Suprapubic skin (tissue), 4 donors: ENCODE results near the gene WWC1.

Source experiments
- CTCF ChIP-seq, 2 donors: fragments of 200-600 bp in 1 of 2; fragments of 450-650 bp in 1 of 2; sonication (generic) in 1 of 2; IDR thresholded peaks; one replicate each; pipeline ENCODE4 v1.5.1; 2016 to 2019; ENCODE audit warnings: antibody characterized with exemption in 2 of 2, mild to moderate bottlenecking in 1 of 2, moderate library complexity in 1 of 2
- EP300 ChIP-seq: sonication (generic); formaldehyde crosslinking; IDR thresholded peaks from one replicate; pipeline ENCODE4 v1.6.1; 2017; ENCODE audit warnings: antibody characterized with exemption
- POLR2A ChIP-seq, 2 donors: fragments of 450-650 bp; IDR thresholded peaks; one replicate each; pipeline ENCODE4 v1.6.1; 2017; ENCODE audit warnings: antibody characterized with exemption in 2 of 2, mild to moderate bottlenecking in 2 of 2, moderate library complexity in 2 of 2
- POLR2AphosphoS5 ChIP-seq, 3 donors: sonication (generic); formaldehyde crosslinking; IDR thresholded peaks; one replicate each; pipeline ENCODE4 v1.6.1; 2017; ENCODE audit warnings: antibody characterized with exemption in 3 of 3

GRCh38 chr5:168298949-168299348, 7.5 kb downstream of the WWC1 start:
- TF ChIP-seq CTCF (IDR thresholded peaks at IDR 0.05): no peak
- TF ChIP-seq POLR2AphosphoS5 (IDR thresholded peaks at IDR 0.05): no peak
- no peak for TF ChIP-seq EP300
- TF ChIP-seq POLR2A (IDR thresholded peaks at IDR 0.05): no peak
